K562 (cell line): ENCODE results near the gene PLA2G7. TPM values are rescaled to one million over a fixed set of nuclear protein-coding genes. Genes with fewer than 3 reads are reported as not detected.

Experiments
- ATAC-seq: fragments of 200-7000 bp; cut with Tn5 transposase; 3 replicates; pipeline ENCODE4 v1.9.1; 2020; ENCODE audit warnings: moderate library complexity
- BruUV-seq: library from RNA; stranded (reverse); fragments of 400-500 nt; replicated peaks from 2 replicates; lab custom pipeline; 2021; lab: Mats Ljungman, UMichigan
- CTCF ChIA-PET: fragments of 300-600 bp; formaldehyde crosslinking; extraction: SDS; loops from one replicate; lab custom pipeline; 2021; ENCODE audit warnings: low intra/inter-chr PET ratio; lab: Yijun Ruan, JAX
- POLR2A ChIA-PET: fragments of 300-600, 350-650 bp; sonication (Branson Sonifier 250); formaldehyde crosslinking; extraction: SDS; loops from one replicate; lab custom pipeline; 2021; ENCODE audit warnings: antibody characterized with exemption, inconsistent platforms; lab: Yijun Ruan, JAX
- DNase-seq, 4 experiments: peaks; one replicate each; pipeline versions ENCODE4 v3.0.0 to v3.0.0-alpha.2; 2011 to 2018; ENCODE audit warnings: low spot score in 3 of 4, mixed read lengths in 3 of 4; ENCODE audit errors: extremely low read depth in 1 of 4
- FAIRE-seq: peaks from 2 replicates; lab custom pipeline; 2011; peaks lifted over from hg19 to GRCh38; lab: Jason Lieb, UNC
- H2AFZ ChIP-seq: 2 replicates; pipeline ENCODE4 v1.6.0; 2011; ENCODE audit warnings: low read depth, low read length, control low read depth, inconsistent platforms
- H3K27ac ChIP-seq: fragments of 200-600 bp; 3 replicates; pipeline ENCODE4 v1.8.0; 2011; ENCODE audit warnings: low read depth, mild to moderate bottlenecking, control low read depth, inconsistent platforms, low read length, moderate library complexity, mixed read lengths; ENCODE audit errors: extremely low read depth
- H3K27me3 ChIP-seq, 2 experiments: fragments of 300-600 bp in 1 of 2; 2 replicates in 1 of 2; 3 replicates in 1 of 2; pipeline versions ENCODE4 v1.6.0 to v1.8.0; 2011; ENCODE audit warnings: inconsistent platforms in 2 of 2, low read length in 2 of 2, mild to moderate bottlenecking in 1 of 2, mixed read lengths in 1 of 2, moderate library complexity in 1 of 2; ENCODE audit not compliant: control insufficient read depth in 2 of 2, insufficient read depth in 2 of 2
- H3K36me3 ChIP-seq: fragments of 300-600 bp; 3 replicates; pipeline ENCODE4 v1.8.0; 2011; ENCODE audit warnings: mild to moderate bottlenecking, low read length, inconsistent platforms; ENCODE audit not compliant: control insufficient read depth, insufficient read depth
- H3K4me1 ChIP-seq, 2 experiments: fragments of 200-600 bp in 1 of 2; replicated peaks in 1 of 2; 2 replicates in 1 of 2; 3 replicates in 1 of 2; pipeline versions ENCODE4 v1.5.1 to v1.8.0; 2011; ENCODE audit warnings: inconsistent platforms in 2 of 2, low read length in 2 of 2, mild to moderate bottlenecking in 1 of 2, mixed read lengths in 1 of 2, moderate library complexity in 1 of 2; ENCODE audit not compliant: control insufficient read depth in 2 of 2, insufficient read depth in 2 of 2
- H3K4me2 ChIP-seq: 2 replicates; pipeline ENCODE4 v1.6.1; 2011; ENCODE audit warnings: low read length, control low read depth, inconsistent platforms, mixed read lengths; ENCODE audit not compliant: insufficient read depth
- H3K4me3 ChIP-seq: fragments of 200-600 bp; sonication (generic), shearing (Covaris generic); 2 replicates; pipeline ENCODE4 v1.5.1; 2016; ENCODE audit warnings: control low read depth, inconsistent platforms
- H3K79me2 ChIP-seq: fragments of 200-600 bp; 3 replicates; pipeline ENCODE4 v1.8.0; 2011; ENCODE audit warnings: low read length, inconsistent platforms; ENCODE audit not compliant: control insufficient read depth, insufficient read depth
- H3K9ac ChIP-seq, 2 experiments: 2 replicates each; pipeline versions ENCODE4 v1.6.0 to v1.6.1; 2011; ENCODE audit warnings: low read depth in 2 of 2, low read length in 2 of 2, control low read depth in 1 of 2, inconsistent platforms in 1 of 2, mild to moderate bottlenecking in 1 of 2, mixed read lengths in 1 of 2; ENCODE audit not compliant: insufficient read depth in 1 of 2
- H3K9me1 ChIP-seq: one replicate; pipeline ENCODE4 v1.6.0; 2011; ENCODE audit warnings: inconsistent platforms, mild to moderate bottlenecking, low read length, moderate library complexity; ENCODE audit not compliant: control insufficient read depth, insufficient read depth
- H3K9me3 ChIP-seq: replicated peaks from 2 replicates; pipeline ENCODE4 v1.5.1; 2011; ENCODE audit warnings: low read depth, low read length, inconsistent platforms; ENCODE audit not compliant: control insufficient read depth, insufficient read depth
- H4K20me1 ChIP-seq: replicated peaks from 2 replicates; pipeline ENCODE4 v1.6.1; 2011; ENCODE audit warnings: low read length, inconsistent platforms, mixed read lengths; ENCODE audit not compliant: control insufficient read depth, insufficient read depth
- CGGBP1 ChIP-seq: fragments of 250-450 bp; sonication (Bioruptor Pico); IDR thresholded peaks from 2 replicates; pipeline ENCODE4 v1.9.0; 2021; ENCODE audit warnings: mild to moderate bottlenecking
- CHCHD3 ChIP-seq: fragments of 250-450 bp; sonication (Bioruptor Pico); IDR thresholded peaks from 2 replicates; pipeline ENCODE4 v2.1.2; 2022; ENCODE audit warnings: mild to moderate bottlenecking
- CREBBP ChIP-seq: IDR thresholded peaks from one replicate; pipeline ENCODE4 v1.6.1; 2012; ENCODE audit warnings: low read depth, mild to moderate bottlenecking, control low read depth, inconsistent platforms, low read length
- DNMT1 ChIP-seq: fragments of 450-650 bp; IDR thresholded peaks from 2 replicates; pipeline ENCODE4 v1.6.1; 2016; ENCODE audit warnings: antibody characterized with exemption, mild to moderate bottlenecking
- ETS2 ChIP-seq: IDR thresholded peaks from 2 replicates; pipeline ENCODE4 v1.6.1; 2016; ENCODE audit warnings: borderline replicate concordance, missing genetic modification characterization, mild to moderate bottlenecking, moderate library complexity, missing compliant biosample characterization; ENCODE audit not compliant: poor library complexity, severe bottlenecking
- HNRNPK ChIP-seq: fragments of 200-400 bp; formaldehyde crosslinking; IDR thresholded peaks from one replicate; pipeline ENCODE4 v1.6.1; 2018; ENCODE audit warnings: mild to moderate bottlenecking, low read depth, low read length; ENCODE audit not compliant: poor library complexity, severe bottlenecking
- KLF10 ChIP-seq: fragments of 250-450 bp; sonication (Bioruptor Pico); IDR thresholded peaks from 2 replicates; pipeline ENCODE4 v1.6.1; 2021; ENCODE audit warnings: matching md5 sums
- NR2F6 ChIP-seq: fragments of 450-650 bp; formaldehyde crosslinking; IDR thresholded peaks from 2 replicates; pipeline ENCODE4 v1.4.0; 2020; ENCODE audit warnings: mild to moderate bottlenecking
- POLR2AphosphoS5 ChIP-seq: IDR thresholded peaks from 2 replicates; pipeline ENCODE4 v1.6.1; 2011; ENCODE audit warnings: mild to moderate bottlenecking, low read depth, low read length, moderate library complexity; ENCODE audit not compliant: control insufficient read depth, insufficient read depth
- RBM34 ChIP-seq: fragments of 200-400 bp; formaldehyde crosslinking; IDR thresholded peaks from 2 replicates; pipeline ENCODE4 v1.6.1; 2018; ENCODE audit warnings: low read length, borderline replicate concordance; ENCODE audit not compliant: insufficient read depth
- SMAD1 ChIP-seq: fragments of 150-350 bp; IDR thresholded peaks from 2 replicates; pipeline ENCODE4 v1.6.1; 2014; ENCODE audit warnings: low read length, low read depth; ENCODE audit not compliant: partially characterized antibody
- SNAPC5 ChIP-seq: fragments of 250-450 bp; sonication (Bioruptor Pico); IDR thresholded peaks from 2 replicates; pipeline ENCODE4 v1.8.0; 2021; ENCODE audit warnings: moderate library complexity, mild to moderate bottlenecking, inconsistent platforms
- SPI1 ChIP-seq: IDR thresholded peaks from 2 replicates; pipeline ENCODE4 v1.6.1; 2011; ENCODE audit warnings: low read depth, low read length, control low read depth, borderline replicate concordance
- ZBED1 ChIP-seq: IDR thresholded peaks from 2 replicates; pipeline ENCODE4 v1.6.1; 2014
- ZBTB1 ChIP-seq: sonication (generic); formaldehyde crosslinking; IDR thresholded peaks from 2 replicates; pipeline ENCODE4 v1.8.1; 2023; ENCODE audit warnings: missing genetic modification reagents, low read depth, mild to moderate bottlenecking, borderline replicate concordance
- ZFP91 ChIP-seq: sonication (generic); formaldehyde crosslinking; IDR thresholded peaks from 2 replicates; pipeline ENCODE4 v1.8.0; 2022; ENCODE audit warnings: mild to moderate bottlenecking, missing genetic modification reagents
- WGBS: fragments of 100-300 bp; shearing (Covaris generic); methylation state at CpG from one replicate; pipeline ENCODE4 v1.1.6; 2016; ENCODE audit warnings: low coverage, mixed read lengths; ENCODE audit not compliant: insufficient coverage; ENCODE audit errors: missing lambda C conversion rate; 5-methylcytosine and 5-hydroxymethylcytosine counted together
- in situ Hi-C: fragments of 300-500 bp; cut with MboI; formaldehyde crosslinking; loops from 4 replicates; pipeline ENCODE4 v1.15.0; 2018; ENCODE audit warnings: inconsistent platforms, mixed read lengths
- intact Hi-C: fragments of 100-400 bp; cut with micrococcal nuclease; formaldehyde crosslinking; loops from 2 replicates; pipeline ENCODE4 v1.14.2; 2022
- polyA plus RNA-seq, 8 experiments: library from polyadenylated mRNA; depleted of rRNA in 4 of 8; stranded (reverse) in 5 of 8; unstranded in 3 of 8; fragments of >200 nt; fragmentation: Nextera tagmentation in 2 of 8; fragmentation: Illumina TruSeq in 1 of 8; extraction: Ambion mirVana in 2 of 8; extraction: Trizol in 1 of 8; gene quantifications; 2 replicates each; pipeline versions ENCODE4 v1.2.1 to v1.2.3, GENCODE V29; 2011 to 2014; ENCODE audit warnings: inconsistent platforms in 1 of 8, missing spikeins in 1 of 8
- total RNA-seq, 7 experiments: library from RNA; depleted of rRNA in 6 of 7; stranded (reverse); fragments of >200 nt in 6 of 7; fragmentation: Illumina TruSeq in 2 of 7; extraction: Trizol in 2 of 7; gene quantifications; 2 replicates each; pipeline versions ENCODE4 v1.2.1 to v1.2.3, GENCODE V29; 2011 to 2021; ENCODE audit warnings: low replicate concordance in 1 of 7
- TF ChIP-seq, protein P1 (sequence below): fragments of 450-650 bp; IDR thresholded peaks from 2 replicates; pipeline ENCODE4 v1.6.1; 2016; ENCODE audit warnings: mild to moderate bottlenecking

The PLA2G7 gene
- total and polyA plus RNA-seq, 9 of the 15 experiments (the other 6 are each of a cell fraction or from before 2014, with no cell fraction given), result not detected

DNA sequence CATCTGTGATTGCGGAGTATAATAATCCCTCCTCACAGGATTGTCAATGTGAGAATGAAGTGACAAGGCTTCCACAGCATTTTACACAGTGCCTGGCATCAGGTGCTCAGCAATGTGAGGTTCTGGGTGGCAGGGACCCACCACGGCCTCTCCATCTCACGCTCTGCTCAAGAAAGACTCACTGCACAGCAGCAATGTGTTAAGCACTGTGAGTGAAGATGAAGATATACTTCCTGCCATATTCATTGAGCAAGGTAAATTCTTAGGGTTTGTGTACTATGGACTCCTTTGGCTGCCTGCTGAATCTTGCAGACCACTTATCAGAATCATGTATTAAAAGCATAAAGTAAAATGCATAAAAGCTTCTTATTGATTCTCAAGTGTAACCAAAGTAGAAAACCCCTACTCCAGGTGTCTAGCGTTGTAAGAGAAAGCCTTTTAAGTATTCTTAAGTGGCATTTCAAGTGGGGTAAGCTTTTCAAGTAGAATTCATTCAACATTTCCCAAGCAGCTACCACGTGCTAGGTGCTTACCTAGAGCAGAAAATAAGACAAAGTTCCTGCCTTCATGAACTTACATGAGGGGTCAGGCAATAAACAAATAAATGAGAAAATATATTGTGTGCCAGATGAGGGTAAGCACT is 41.0 kb upstream of the PLA2G7 start:
- no peak for ATAC-seq
- no peaks in the 10 kb centered on the region for H3K9me1 ChIP-seq
- H3K4me3 ChIP-seq, result no peak overlapping the region
- FAIRE-seq, result no peak
- no peaks in the 10 kb centered on the region for H3K36me3 ChIP-seq
- no peak overlapping the region for H3K27ac ChIP-seq
- DNase-seq, result no peak
- peaks cover 0 to 4% of the 10 kb centered on the region in 2 experiments; a peak in 1 of 5 replicates for H3K4me1 ChIP-seq
- intact Hi-C loops, result no loop called here
- H3K79me2 ChIP-seq, result no peaks in the 10 kb centered on the region
- no peak overlapping the region for H2AFZ ChIP-seq
- no peak overlapping the region for H3K4me2 ChIP-seq
- 0% methylated on average over 5 of the region's 5 CpGs for WGBS
- ChIA-PET CTCF (no interaction called here), POLR2A (no interaction called here)
- BruUV-seq, result no TSS peak
- in situ Hi-C loops, result no loop called here
- peaks cover 0 to 11% of the 10 kb centered on the region in 2 experiments; a peak in 1 of 5 replicates for H3K27me3 ChIP-seq
- H3K9ac ChIP-seq, result no peak overlapping the region
- no peaks in the 10 kb centered on the region for H3K9me3 ChIP-seq
- no peaks in the 10 kb centered on the region for H4K20me1 ChIP-seq
- TF ChIP-seq DNMT1, result no peak
- no peak for TF ChIP-seq SMAD1
- TF ChIP-seq CGGBP1 (CRISPR knock-in tag), result no peak
- TF ChIP-seq NR2F6, result no peak
- no peak for TF ChIP-seq ZBED1
- TF ChIP-seq RBM34, result no peak
- TF ChIP-seq SPI1, result no peak
- TF ChIP-seq ETS2 (tag), result no peak
- TF ChIP-seq ZFP91, result no peak
- TF ChIP-seq KLF10, result no peak
- TF ChIP-seq POLR2AphosphoS5, result no peak
- TF ChIP-seq SNAPC5 (CRISPR knock-in tag), result no peak
- TF ChIP-seq, protein P1, sequence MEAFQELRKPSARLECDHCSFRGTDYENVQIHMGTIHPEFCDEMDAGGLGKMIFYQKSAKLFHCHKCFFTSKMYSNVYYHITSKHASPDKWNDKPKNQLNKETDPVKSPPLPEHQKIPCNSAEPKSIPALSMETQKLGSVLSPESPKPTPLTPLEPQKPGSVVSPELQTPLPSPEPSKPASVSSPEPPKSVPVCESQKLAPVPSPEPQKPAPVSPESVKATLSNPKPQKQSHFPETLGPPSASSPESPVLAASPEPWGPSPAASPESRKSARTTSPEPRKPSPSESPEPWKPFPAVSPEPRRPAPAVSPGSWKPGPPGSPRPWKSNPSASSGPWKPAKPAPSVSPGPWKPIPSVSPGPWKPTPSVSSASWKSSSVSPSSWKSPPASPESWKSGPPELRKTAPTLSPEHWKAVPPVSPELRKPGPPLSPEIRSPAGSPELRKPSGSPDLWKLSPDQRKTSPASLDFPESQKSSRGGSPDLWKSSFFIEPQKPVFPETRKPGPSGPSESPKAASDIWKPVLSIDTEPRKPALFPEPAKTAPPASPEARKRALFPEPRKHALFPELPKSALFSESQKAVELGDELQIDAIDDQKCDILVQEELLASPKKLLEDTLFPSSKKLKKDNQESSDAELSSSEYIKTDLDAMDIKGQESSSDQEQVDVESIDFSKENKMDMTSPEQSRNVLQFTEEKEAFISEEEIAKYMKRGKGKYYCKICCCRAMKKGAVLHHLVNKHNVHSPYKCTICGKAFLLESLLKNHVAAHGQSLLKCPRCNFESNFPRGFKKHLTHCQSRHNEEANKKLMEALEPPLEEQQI, result no peak
- TF ChIP-seq CREBBP, result no peak
- no peak for TF ChIP-seq ZBTB1 (CRISPR knock-in tag)
- TF ChIP-seq HNRNPK, result no peak
- TF ChIP-seq CHCHD3 (CRISPR knock-in tag), result no peak
